Measurements from ENCODE around the gene TMEM204. TPM values are rescaled to one million over a fixed set of nuclear protein-coding genes. Genes with fewer than 3 reads are reported as not detected.

TMEM204 gene
- total RNA-seq, 1 donor from 2014 or later, result 27.1 TPM

GRCh38 chr16:1541293-1542165 is 8.1 kb downstream of the TMEM204 start:
- intact Hi-C loops (cut with micrococcal nuclease), result no loop called here
- H3K9me3 ChIP-seq (replicated peaks), result no peaks in the 10 kb centered on the region
- DNase-seq, result no peak
- H3K27me3 ChIP-seq (ENCODE audit: low read depth), result no peaks in the 10 kb centered on the region
- no peak for TF ChIP-seq CTCF (IDR thresholded peaks at IDR 0.05; ENCODE audit: borderline replicate concordance)
- peak overlapping the region; percentile 83 for H3K4me3 ChIP-seq
- H3K27ac ChIP-seq (replicated peaks), result peak overlapping the region; percentile 98
- peaks cover 100% of the 10 kb centered on the region for H3K4me1 ChIP-seq
- H3K36me3 ChIP-seq, result peaks cover 64% of the 10 kb centered on the region

- Histone ChIP-seq H3K4me3 (peak overlapping the region; percentile 83), H3K27ac (replicated peaks) (peak overlapping the region; percentile 98), H3K9me3 (replicated peaks) (no peaks in the 10 kb centered on the region), H3K4me1 (peaks cover 100% of the 10 kb centered on the region), H3K36me3 (peaks cover 64% of the 10 kb centered on the region), H3K27me3 (ENCODE audit: low read depth) (no peaks in the 10 kb centered on the region)
- no peak for DNase-seq
- intact Hi-C loops (cut with micrococcal nuclease), result no loop called here
- TF ChIP-seq CTCF (IDR thresholded peaks at IDR 0.05; ENCODE audit: borderline replicate concordance), result no peak
Observed at GRCh38 chr16:1542166-1542500, 8.7 kb downstream of the TMEM204 start.

- peaks cover 100% of the 10 kb centered on the region for H3K4me1 ChIP-seq
- peak overlapping the region; percentile 83 for H3K4me3 ChIP-seq
- DNase-seq, result no peak
- H3K9me3 ChIP-seq (replicated peaks), result no peaks in the 10 kb centered on the region
- intact Hi-C loops (cut with micrococcal nuclease), result no loop called here
- H3K36me3 ChIP-seq, result peaks cover 60% of the 10 kb centered on the region
- H3K27ac ChIP-seq (replicated peaks), result peak overlapping the region; percentile 98
- no peak for TF ChIP-seq CTCF (IDR thresholded peaks at IDR 0.05; ENCODE audit: borderline replicate concordance)
- H3K27me3 ChIP-seq (ENCODE audit: low read depth), result no peaks in the 10 kb centered on the region
Observed at GRCh38 chr16:1542533-1542932, 9.1 kb downstream of the TMEM204 start.

GRCh38 chr16:1543085-1543896 is 9.8 kb downstream of the TMEM204 start:
- intact Hi-C loops (cut with micrococcal nuclease), result no loop called here
- peak overlapping the region; percentile 83 for H3K4me3 ChIP-seq
- H3K4me1 ChIP-seq, result peaks cover 100% of the 10 kb centered on the region

More at GRCh38 chr16:1543085-1543896, 9.8 kb downstream of the TMEM204 start:
- peak; percentile 78 for DNase-seq
- Histone ChIP-seq H3K27me3 (ENCODE audit: low read depth) (no peaks in the 10 kb centered on the region), H3K36me3 (peaks cover 52% of the 10 kb centered on the region), H3K9me3 (replicated peaks) (no peaks in the 10 kb centered on the region), H3K27ac (replicated peaks) (peak overlapping the region; percentile 98)
- TF ChIP-seq CTCF (IDR thresholded peaks at IDR 0.05; ENCODE audit: borderline replicate concordance), result no peak

Measured in left ventricle myocardium inferior (tissue), 1 donor.